Putamen (tissue), 1 donor: Measurements from ENCODE around the gene CEP76.

Source experiments
- DNase-seq: peaks from one replicate; pipeline ENCODE4 v3.0.0-alpha.2; 2016; ENCODE audit warnings: low spot score

The CEP76 gene

GRCh38 chr18:12703664-12704063 lies 1.1 kb upstream of the CEP76 start:
- DNase-seq, result no peak

GRCh38 chr18:12703096-12703567 lies 609 bp upstream of the CEP76 start:
- DNase-seq, result no peak

GRCh38 chr18:12701161-12701560 lies 1.4 kb downstream of the CEP76 start:
- DNase-seq, result no peak

- DNase-seq, result no peak
Measured at GRCh38 chr18:12699747-12700146, 2.8 kb downstream of the CEP76 start.

GRCh38 chr18:12694032-12694431 lies 8.5 kb downstream of the CEP76 start:
- DNase-seq, result no peak

GRCh38 chr18:12692206-12692605 lies 10.3 kb downstream of the CEP76 start:
- DNase-seq, result no peak

- no peak for DNase-seq
Measured at GRCh38 chr18:12689256-12689850, 13.2 kb downstream of the CEP76 start.

GRCh38 chr18:12686100-12686499 lies 16.4 kb downstream of the CEP76 start:
- DNase-seq, result no peak

- no peak for DNase-seq
Measured at GRCh38 chr18:12679183-12679786, 23.2 kb downstream of the CEP76 start.

- DNase-seq, result no peak
Measured at GRCh38 chr18:12668041-12668440, 34.5 kb downstream of the CEP76 start.

GRCh38 chr18:12659904-12660605 lies 42.5 kb downstream of the CEP76 start:
- peak; percentile 65 for DNase-seq

- DNase-seq, result peak; percentile 44
Measured at GRCh38 chr18:12658426-12659138, 43.9 kb downstream of the CEP76 start.

- peak; percentile 77 for DNase-seq
Measured at GRCh38 chr18:12657684-12658425, 44.7 kb downstream of the CEP76 start, which contains the start of gene SPIRE1. Gene SPIRE1 (minus strand): TSS chr18:12658107. CDS start chr18:12657866, 241 bp downstream.

GRCh38 chr18:12656938-12657683 lies 45.4 kb downstream of the CEP76 start:
- DNase-seq, result peak; percentile 42

GRCh38 chr18:12656605-12656937 lies 46.0 kb downstream of the CEP76 start:
- DNase-seq, result no peak

GRCh38 chr18:12654971-12655370 lies 47.6 kb downstream of the CEP76 start:
- DNase-seq, result no peak

GRCh38 chr18:12652861-12653401 lies 49.6 kb downstream of the CEP76 start:
- DNase-seq, result no peak

- DNase-seq, result no peak
Measured at GRCh38 chr18:12651651-12652050, 50.9 kb downstream of the CEP76 start.

GRCh38 chr18:12647773-12648172 lies 54.8 kb downstream of the CEP76 start:
- DNase-seq, result no peak

- peak; percentile 29 for DNase-seq
Measured at GRCh38 chr18:12645751-12646203, 56.7 kb downstream of the CEP76 start.

- no peak for DNase-seq
Measured at GRCh38 chr18:12645254-12645653, 57.3 kb downstream of the CEP76 start.
